T-helper 2 cell treated with Interferon-gamma antibody and Interleukin-4, amounts not matched to agents 100 ng/mL and 5 ng/mL, for 36 hours (primary cell): ENCODE data around the gene NDOR1. TPM values are rescaled to one million over a fixed set of nuclear protein-coding genes. Genes with fewer than 3 reads are reported as not detected.

Experiments
- intact Hi-C: fragments of 100-400 bp; cut with micrococcal nuclease; formaldehyde crosslinking; loops from one replicate; pipeline ENCODE4 v1.15.1; 2023
- total RNA-seq: library from RNA; stranded (reverse); gene quantifications from 2 replicates; pipeline ENCODE4 v1.2.3, GENCODE V29; 2022

The NDOR1 gene
- total RNA-seq, 1 donor from 2014 or later: 42.1 TPM

DNA sequence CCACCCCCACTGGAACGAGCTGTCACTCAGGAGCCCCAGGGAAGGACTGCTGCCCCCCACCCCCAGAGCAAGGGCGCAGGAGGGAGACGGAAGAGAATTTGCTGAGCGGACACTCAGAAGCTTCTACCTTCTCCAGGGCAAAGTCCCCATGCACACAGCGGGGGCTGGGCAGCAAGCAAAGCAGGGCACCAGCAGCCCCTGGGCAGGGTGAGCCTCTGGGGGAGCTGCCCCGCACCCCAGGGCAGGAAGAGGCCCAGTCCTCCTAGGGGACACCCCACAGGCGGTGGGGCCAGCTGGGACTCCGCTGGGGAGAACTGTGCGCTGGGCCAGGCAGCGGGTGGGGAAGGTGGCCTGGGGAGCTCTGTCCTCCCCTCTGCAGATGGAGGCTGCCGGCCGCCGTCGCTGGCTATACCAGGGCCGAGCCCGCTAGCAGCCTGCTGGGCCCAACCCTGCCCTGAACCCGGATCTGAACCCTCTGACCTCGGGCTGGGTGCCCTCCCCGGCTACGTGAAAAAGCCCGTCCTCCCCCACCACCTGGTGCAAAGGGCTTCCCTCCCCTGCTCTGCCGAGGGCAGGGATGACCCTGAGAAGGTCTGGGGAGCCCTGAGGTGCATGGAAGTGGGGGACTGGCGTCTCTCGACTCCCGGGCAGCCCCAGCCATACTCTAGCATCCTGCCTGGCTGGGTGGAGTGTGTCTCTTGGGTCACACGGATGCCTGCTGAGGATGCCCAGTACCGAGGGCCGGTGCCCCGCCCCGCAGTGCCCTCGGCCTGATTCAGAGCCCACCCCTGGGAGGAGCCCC lies 24.6 kb downstream of the NDOR1 start:
- intact Hi-C loops: loop anchor here (10.0 kb wide), 1 partner anchor 425 kb away; the partner anchor contains the start of gene RABL6

DNA sequence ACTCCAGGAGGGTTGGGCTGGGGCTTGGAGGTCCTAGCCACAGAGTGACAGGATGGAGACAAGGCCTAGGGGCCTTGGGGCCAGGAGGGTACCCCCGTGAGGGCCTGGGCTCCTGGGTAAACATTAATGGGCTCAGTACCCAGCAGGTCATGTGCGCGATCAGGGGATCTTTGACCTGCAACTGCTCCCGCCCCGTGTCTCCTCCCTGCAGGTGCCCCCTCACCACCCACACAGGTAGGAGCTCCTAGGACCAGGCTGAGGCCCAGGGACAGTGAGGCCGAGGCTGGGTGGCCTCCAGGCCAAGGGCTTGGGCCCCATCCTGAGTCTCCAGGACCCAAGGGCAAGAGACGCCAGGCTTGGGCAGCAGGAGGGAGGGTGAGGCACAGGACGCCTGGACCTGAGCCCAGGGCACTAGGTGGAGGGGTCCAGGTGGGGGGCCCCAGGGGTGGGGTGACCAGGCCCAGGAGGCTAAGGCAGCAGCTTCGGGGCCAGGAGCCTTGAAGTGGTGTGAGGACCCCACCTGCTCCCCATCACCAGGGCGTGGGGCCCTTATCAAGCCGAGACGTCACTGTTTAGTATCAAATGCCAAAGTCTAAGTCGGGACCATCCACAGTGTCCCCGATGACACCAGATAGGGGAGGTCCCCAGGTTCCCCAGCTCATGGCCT lies 25.3 kb downstream of the NDOR1 start, which contains the start of gene SLC34A3:
TSS of gene SLC34A3 (plus strand) at position 197 of the 667 bp plus-strand sequence. CDS start 802 bp downstream, outside the sequence.
- intact Hi-C loops: no loop called here

DNA sequence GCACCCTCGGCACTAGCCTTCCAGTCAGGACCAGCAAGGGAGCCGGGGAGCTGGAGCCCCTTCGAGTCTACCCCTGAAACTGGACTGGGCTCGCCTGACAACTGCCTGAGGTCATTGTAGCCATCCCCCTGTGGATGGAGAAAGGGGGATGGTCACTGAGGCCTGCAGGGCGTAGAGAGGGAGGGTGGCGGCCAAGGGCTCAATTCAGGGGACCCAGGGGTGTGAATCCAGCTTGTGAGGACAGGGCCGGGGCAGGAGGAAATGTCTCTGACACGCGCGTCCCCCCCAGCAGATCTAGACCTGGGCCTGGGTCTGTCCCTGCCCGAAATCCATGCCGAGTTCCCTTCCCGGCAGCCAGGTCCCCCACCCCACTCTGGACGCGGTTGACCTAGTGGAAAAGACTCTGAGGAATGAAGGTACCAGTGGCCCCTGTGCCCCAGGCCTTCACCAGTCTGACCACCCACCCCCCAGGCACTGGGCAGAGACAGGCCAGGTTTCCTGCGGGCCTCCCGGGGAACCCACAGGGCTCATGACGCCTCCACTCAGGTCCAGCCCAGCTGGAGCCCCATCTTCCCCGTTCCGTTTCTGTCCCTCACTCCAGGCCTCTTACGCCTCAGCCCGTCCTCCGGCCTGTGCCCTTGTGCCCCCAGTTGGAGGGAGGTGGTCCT lies 26.0 kb downstream of the NDOR1 start:
- intact Hi-C loops: no loop called here

DNA sequence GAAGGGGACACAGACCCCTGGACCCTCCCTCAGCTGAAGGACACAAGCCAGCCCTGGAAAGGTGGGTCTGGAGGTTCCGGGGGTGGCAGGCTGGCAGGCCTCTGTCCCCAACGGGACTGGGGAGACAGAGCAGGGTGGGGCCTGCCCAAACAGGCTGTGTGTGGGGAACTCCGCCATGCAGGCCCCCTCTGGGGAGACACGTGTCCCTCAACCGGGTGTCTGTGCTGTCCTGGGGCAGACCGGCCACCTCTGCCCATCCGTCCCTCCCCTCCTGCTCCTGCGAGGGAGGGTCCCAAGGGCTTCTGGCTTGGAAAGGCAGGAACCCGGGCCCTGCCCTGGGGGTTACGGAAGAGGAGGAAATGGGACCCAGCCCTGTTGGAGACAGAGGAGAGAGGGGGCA lies 26.6 kb downstream of the NDOR1 start:
- intact Hi-C loops: no loop called here

DNA sequence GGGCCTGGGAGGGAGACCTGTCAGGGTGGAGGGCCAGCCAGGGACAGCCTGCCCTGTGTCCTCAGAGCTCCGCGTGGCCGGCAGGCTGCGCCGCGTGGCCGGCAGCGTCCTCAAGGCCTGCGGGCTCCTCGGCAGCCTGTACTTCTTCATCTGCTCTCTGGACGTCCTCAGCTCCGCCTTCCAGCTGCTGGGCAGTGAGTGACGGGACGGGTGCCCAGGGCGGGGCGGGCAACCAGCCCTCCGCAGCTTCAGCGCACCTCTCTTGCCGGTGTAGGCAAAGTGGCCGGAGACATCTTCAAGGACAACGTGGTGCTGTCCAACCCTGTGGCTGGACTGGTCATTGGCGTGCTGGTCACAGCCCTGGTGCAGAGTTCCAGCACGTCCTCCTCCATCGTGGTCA lies 27.0 kb downstream of the NDOR1 start:
- intact Hi-C loops: no loop called here

DNA sequence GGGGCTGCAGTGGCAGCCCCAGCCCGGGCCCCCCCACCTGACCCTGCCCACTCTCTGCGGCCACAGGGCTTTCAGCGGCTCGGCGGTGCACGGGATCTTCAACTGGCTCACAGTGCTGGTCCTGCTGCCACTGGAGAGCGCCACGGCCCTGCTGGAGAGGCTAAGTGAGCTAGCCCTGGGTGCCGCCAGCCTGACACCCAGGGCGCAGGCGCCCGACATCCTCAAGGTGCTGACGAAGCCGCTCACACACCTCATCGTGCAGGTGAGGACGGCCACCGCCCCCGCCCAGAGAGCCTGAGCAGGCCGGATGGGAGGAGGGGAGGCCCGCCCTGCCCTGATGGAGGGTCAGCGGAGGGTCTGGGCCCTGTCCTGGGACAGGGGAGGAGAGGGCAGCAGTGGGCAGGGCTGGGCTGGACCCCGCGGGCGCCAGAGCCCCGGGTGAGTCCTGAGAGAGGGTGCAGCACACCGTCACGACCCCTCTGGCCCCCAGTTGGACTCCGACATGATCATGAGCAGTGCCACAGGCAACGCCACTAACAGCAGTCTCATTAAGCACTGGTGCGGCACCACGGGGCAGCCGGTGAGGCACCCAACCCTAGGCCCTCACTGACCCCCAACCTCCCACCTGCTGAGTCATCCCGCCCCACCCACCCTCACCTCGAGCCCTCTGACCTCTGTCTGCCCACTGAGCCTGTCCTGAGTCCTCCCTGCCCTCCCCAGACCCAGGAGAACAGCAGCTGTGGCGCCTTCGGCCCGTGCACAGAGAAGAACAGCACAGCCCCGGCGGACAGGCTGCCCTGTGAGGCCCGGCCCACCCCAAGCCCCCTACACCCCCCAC lies 27.9 kb downstream of the NDOR1 start:
- intact Hi-C loops: no loop called here

DNA sequence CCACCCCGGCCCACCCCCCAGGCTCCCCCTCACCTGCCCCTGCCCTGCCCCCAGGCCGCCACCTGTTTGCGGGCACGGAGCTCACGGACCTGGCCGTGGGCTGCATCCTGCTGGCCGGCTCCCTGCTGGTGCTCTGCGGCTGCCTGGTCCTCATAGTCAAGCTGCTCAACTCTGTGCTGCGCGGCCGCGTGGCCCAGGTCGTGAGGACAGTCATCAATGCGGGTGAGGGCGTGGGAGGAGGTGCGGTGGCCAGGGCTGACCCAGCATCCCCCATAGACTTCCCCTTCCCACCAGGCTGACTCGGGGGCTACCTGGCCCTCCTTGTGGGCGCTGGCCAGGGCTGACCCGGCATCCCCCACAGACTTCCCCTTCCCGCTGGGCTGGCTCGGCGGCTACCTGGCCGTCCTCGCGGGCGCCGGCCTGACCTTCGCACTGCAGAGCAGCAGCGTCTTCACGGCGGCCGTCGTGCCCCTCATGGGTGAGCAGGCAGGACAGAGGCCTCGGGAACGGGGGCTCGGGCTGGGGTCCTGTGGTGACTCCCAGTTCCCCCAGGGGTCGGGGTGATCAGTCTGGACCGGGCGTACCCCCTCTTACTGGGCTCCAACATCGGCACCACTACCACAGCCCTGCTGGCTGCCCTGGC lies 28.7 kb downstream of the NDOR1 start:
- intact Hi-C loops: no loop called here

DNA sequence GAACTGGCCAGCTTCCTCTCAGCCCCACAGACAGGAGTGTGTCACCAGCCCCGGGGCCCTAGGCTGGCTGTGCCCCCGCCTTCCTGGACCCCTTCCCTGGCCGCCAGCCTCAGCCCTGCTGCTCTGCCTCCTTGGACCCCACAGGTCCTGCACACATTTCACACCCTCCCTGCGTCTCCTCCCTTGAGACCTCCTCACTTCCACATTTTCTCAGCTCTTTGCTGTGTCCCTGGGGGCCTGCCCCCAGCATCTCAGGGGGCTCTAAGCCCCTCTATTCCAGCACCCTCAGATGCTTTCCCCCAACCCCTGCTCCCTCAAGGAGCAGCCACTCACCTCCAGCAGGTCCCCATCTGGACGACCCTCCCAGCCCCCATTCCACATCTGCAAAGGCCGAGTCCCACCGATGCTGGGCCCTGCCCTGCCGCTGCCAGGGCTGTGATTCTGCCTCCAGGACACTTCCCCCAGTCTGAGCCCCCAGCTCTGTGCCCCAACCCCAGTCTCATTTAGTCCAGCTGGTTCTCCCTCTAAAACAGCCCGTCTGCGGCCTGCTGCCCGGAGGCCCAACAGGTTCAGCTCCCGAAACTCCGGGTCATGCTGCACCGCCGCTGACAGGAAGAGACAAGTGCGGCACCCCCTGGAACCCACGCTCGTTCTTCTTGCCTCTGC lies 29.4 kb downstream of the NDOR1 start:
- intact Hi-C loops: no loop called here

DNA sequence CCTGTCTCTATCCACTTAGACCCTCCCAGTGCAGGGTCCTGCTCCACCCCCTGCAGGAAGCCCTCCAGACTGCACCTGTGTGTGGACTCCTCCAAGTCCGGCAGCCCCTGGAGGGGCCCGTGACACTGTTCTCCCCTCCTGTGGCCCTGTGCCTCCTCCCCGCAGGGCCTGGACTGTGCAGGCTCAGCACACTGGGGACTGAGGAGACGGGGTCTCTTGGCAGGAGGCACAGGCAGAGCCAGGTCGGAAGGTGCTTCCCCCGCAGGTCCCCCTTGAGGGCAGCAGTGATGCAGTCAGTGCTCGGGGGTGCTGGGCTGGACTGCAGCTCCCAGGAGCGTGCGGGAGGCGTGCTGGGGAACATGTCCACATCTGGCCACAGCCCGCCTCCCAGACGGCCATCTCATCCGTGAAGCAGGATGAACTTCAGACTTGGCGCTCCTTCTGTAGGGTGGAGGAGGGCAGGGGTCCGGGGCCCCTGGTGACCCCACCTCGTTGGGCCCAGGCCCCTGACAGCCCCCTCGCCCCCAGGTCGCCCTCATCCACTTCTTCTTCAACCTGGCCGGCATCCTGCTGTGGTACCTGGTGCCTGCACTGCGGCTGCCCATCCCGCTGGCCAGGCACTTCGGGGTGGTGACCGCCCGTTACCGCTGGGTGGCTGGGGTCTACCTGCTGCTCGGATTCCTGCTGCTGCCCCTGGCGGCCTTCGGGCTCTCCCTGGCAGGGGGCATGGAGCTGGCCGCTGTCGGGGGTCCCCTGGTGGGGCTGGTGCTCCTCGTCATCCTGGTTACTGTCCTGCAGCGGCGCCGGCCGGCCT lies 30.1 kb downstream of the NDOR1 start:
- intact Hi-C loops: loop anchor here (1.0 kb wide), 1 partner anchor 117 kb away; no protein-coding TSS in a partner anchor

DNA sequence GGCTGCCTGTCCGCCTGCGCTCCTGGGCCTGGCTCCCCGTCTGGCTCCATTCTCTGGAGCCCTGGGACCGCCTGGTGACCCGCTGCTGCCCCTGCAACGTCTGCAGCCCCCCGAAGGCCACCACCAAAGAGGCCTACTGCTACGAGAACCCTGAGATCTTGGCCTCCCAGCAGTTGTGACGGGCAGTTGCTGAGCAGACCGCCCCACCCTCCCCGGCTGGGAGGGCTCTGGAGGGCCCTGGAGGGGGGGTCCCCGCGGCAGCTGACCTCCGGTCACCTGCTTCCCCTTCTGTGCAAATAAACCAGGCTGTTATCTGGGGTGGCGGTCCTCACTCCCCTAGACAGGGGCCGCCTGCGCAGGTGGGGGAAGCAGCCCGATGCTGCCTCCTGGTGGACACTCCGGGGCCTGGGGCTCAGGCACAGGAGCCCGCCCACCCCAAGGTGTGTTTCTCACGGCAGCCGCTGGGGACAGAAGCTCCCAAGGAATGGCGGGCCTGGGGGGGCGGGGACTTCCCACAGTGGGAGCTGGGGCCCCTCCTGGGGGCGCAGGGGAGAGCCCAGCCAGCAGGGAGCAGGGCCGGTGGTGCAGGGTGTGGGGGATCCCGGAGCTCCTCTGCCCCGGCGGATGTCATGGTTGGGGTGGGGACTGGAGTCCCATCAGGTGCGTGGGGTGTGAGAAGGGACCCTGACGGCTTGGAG lies 30.9 kb downstream of the NDOR1 start:
- intact Hi-C loops: loop anchor here (1.0 kb wide), 1 partner anchor 118 kb away; no protein-coding TSS in a partner anchor

DNA sequence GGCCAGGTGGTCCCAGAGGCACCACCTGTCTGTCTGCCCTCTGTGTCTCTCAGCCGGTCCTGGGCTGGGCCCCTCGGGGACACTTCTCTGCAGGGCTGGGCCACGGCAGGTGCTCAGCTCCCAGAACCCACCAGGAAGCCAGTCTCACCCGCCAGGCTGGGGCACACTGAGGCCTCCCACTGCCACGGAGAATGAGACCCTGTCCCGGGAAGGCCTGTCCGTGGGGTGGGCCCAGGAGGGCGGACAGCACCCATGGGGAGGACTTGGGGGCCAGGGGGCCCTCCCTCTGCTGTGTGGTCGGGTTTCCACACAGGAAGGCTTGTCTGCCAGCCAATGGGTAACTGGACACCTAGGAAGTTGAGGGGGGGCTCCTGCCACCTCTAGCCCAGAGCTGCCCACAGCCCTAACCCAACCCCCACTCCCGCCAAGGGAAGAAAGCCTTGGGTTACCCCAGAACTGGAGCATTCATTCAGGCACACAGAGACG lies 31.5 kb downstream of the NDOR1 start:
- intact Hi-C loops: loop anchor here (1.0 kb wide), 1 partner anchor 119 kb away; no protein-coding TSS in a partner anchor

DNA sequence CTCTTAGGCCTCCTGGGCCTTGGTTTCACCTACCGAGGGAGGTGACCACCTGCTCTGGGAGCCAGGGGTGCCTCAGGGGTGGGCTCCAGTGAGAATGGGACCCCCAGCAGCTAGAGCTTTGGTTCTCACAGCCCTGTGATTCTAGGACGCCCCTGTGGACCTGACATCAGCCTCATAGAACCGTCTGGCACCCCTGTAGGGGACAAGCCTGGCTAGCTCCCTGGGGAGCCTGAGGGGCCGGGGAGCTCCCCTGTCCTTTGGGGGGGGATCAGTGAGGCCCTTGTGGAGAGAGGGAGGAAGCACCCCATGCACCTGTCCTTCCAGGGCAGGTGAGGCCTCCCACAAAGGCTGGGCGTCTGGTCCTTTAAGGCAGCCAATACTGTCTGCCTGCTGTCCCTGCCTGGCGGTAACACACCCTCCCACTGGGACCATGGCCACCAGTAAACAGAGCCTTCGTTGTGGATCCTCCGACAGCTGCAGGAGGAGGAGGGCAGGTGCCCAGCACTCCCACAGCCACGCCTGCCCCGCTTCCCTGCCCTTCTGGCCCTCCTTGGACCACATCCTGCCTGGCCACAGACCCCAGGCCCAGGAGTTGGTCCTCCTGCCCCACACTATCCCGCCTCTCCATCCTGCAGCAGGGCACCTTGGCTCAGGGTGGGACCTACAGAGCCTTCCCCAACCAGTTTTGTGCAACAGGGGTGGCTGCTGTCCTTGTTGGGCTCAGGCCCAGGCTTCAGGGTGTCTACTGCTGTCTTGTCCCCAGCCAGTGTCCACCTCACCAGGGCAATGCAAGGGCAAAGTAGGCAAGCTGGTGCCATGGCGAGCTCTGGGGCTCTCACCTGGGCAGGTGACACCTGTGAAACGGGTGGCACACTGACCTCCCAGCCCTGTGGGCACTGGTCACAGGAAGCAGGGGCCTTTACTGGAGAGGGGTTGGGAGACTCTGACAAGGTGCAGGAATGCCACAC lies 32.5 kb downstream of the NDOR1 start:
- intact Hi-C loops: no loop called here

DNA sequence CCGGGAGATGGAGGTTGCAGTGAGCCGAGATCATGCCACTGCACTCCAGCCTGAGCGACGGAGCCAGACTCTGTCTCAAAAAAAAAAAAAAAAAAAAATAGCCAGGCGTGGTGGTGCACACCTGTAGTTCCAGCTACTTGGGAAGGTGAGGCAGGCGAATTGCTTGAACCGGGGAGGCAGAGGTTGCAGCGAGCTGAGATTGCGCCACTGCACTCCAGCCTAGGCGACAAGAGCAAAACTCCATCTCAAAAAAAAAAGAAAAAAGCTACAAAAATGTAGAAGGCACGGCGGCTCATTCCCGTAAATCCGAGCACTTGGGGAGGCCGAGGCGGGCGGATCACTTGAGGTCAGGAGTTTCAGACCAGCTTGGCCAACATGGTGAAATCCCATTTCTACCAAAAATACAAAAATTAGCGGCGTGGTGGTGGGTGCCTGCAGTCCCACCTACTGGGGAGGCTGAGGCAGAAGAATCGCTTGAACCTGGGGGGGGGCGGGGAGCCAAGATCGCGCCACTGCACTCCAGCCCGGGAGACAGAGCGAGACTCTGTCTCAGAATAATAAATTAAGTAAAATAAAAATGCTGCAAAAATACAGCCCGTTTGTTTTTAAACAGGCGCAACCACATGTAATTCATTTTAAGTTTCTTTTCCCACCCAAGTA lies 34.2 kb downstream of the NDOR1 start:
- intact Hi-C loops: loop anchor here (2.0 to 5.0 kb wide), 3 partner anchors 32 to 447 kb away; partner anchors contain the start of genes ANAPC2, NDOR1, SSNA1 and TMEM141

DNA sequence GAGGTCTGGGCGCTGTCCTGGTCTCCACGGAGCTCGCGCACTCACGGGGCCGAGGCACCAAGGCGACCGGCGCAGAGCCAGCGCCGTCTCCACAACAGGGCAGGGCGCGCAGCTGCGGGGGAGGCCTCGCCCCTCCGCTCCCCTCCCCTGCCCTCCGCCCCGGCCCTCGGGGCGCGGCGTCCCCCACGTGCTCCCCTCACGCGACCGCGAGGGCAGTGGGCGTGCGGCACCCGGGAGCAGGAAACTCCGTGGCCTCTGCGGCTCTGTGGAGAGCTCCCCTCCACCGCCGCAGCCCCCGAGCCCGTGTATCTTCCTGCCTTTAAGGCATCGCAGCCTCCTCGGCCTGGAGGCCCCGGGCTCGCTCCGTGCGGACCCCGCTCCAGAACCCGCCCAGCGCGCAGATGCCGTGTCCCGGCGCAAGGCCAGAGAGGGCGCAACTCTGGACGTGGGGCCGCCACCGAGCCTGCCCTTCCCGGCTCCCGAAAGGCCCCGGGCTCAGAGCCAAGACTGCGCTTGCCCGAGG lies 34.9 kb downstream of the NDOR1 start:
- intact Hi-C loops: loop anchor here (2.0 to 5.0 kb wide), 3 partner anchors 33 to 448 kb away; partner anchors contain the start of genes ANAPC2, NDOR1, SSNA1 and TMEM141

DNA sequence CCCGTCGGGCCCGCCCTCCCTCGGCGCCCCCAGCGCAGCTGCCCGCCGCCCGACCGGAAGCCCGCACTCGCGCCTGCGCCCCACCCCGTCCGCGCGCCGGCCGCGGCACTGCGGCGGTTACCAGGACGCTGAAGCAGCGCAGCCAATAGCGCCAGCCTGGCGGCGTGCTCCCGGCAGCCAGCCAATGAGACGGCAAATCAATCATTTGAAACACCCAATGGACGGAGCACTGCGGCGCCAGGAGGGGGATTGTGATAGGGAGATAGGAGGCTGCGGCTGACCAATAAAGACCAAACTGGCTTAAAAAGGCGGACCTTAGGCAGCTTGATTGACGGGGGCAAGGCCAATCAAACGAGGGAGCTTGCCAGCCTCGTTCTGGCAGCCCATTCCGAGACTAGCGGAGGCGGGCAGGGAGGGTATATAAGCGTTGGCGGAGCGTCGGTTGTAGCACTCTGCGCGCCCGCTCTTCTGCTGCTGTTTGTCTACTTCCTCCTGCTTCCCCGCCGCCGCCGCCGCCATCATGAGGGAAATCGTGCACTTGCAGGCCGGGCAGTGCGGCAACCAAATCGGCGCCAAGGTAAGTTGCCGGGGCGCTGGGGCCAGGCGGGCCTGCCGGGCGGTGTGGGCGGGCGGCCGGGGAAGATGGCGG lies 35.5 kb downstream of the NDOR1 start, which contains the start of gene TUBB4B:
TSS of gene TUBB4B (plus strand) at position 447 of the 649 bp plus-strand sequence. CDS start at position 521, 74 bp downstream.
- intact Hi-C loops: loop anchor here (1.0 to 5.0 kb wide), 6 partner anchors 14 to 449 kb away; partner anchors contain the start of genes ANAPC2, MAN1B1, NDOR1 and NELFB
